HTERT RPE-1 (cell line): ENCODE measurements around the gene ABCA6.

Experiments
- in situ Hi-C: fragments of 300-500 bp; cut with MboI; formaldehyde crosslinking; loops from 4 replicates; pipeline ENCODE4 v1.14.3; 2020; ENCODE audit warnings: low sequenced_read_pairs

ABCA6 gene

DNA sequence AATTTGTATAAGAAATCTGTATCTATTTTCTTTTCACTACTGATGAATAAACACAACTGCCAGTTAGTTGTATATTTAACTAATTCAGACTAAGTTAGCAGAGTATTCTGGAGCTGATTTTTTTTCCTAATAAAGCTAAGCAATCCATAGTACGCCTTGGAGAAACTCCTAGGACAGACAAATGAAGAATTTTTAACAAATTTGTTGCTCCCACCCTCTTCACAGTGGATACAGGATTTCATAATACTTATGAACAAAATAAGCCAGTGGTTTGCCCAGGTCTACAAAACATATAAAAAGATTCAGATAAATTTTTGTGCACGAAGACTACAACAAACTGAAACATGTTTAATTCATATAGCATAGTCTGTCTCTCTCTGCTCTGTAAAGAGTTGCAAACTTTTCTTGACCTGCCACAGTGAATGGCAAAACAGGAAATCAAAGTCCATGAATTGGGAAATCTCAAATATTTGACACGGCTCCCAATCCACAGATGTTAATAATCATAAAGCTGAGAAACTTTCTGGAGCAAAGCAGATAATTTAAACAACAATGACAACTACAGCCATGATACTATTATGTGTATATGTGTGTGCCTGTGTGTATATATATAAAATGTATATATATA lies 594 bp upstream of the ABCA6 start:
- in situ Hi-C loops = no loop called here

DNA sequence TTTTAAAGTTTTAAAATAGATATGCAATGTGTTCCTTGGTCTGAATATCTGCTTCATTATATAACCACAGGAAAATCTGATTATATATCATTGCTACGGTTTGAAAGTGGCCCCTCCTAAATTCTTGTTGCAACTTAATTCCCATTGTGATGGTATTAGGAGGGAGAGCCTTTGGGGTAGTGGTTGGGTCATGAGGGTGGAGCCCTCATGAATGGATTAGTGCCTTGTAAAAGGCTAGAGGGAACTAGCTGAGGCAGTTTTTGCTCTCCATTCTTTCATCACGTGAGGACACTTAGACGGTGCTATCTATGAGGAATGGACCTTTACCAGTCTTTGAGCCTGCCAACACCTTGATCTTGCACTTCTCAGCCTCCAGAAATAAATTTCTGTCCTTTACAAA lies 7.6 kb downstream of the ABCA6 start:
- in situ Hi-C loops = no loop called here

DNA sequence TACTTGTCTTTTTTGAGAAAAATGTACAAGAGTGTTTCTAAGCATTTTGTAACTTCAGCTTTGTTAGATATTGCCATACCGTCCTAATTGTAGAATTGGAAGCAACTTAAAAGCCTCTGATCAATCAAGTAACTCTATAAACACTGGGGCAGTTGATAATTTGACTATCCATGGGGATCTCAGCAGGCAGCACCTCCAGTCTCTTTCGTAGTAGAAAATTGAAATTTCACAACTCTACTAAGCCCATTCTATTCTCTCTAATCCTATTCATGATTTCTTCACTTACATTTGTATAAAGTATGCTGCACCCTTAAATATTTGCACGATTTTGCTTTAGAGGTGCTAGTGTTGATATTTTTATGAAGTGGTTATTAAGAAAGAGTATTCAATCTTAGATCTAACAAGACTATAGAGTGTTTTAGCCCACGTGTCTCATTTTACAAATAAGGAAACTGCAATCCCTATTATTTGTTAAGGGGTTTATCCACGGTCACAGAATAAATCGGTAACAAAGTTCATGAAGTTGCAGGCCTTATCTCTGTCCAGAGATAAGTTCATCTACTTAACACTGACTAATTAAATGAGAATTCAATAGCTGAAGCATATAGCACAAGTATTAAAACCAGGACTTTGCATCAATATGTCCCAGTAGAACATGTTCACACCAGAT lies 10.9 kb downstream of the ABCA6 start:
- in situ Hi-C loops = no loop called here

DNA sequence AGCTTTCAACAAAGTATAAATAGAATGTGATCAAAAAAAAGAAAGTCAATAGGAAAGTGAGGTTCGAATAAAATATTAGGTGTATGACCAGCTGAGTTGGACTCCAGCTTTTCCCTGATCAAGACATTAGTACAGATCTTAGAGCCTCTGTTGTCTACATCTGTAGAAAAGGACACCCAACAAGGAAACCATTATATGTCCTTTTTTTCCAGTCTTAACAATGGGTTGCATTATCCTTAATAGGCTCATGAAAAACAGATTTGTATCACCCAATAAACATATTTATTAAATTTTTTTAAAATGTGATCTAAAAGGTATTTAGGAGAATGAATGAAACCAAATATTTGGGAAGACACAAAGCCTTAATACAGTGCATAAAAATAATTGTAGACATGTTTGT lies 18.1 kb downstream of the ABCA6 start:
- in situ Hi-C loops = no loop called here

DNA sequence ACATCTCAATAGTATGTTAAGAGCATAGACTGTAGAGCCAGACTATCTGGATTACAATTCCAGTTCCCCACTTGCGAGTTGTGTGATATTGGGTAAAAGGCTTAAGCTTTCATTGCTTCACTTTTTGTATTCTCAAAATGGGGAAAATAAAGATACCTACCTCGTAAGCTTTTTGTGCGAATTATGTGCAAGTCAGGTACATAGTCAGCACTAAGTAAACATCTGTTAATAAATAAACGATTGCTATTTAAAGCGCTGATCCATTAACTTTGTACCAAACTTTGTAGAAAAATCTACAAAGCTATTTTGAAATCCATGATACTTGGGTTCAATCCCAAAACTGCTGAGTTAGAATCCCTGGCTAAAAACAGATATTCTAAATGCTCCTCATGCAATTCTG lies 19.6 kb downstream of the ABCA6 start:
- in situ Hi-C loops = no loop called here

DNA sequence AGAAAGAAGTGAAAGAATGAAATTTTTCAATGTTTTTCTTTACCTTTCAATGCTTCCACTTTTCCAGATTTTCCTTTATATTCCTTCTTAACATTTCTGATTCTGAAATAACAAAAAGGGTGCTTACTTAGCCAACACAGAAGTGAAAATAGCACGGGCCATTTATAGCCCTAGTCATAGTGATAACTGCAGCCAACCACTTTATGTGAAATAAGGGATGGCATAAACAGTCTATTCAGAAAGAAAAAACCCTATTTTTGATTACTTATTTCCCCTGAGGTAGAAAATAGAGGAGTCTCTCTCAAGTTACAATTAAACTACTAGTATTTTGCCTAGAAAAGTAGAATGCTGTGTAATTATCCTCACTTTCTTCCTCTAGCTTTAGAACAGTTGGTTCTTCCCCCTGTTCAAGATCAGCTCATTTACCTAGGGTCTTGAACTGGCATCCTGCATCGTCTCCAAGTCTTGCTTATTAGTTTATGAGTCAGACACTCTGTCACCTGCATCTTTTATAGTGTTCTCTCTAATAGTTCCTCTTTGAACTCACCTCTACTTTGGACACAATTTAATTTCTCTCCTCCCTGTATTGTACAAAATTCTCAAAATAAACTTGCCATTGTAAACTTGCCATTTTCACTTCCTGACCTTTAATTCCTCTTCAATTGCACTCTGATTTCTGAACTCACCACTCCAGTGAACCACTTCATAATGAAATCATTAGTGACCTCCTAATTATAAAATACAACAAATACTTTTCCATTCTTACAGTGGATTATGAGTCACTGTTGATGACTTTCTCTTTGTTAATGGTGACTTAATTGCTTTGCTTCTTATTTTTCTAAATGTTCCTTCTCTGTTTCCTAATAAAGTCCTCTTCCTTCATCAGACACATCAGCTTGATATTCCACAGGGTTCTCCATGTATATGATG lies 23.6 kb downstream of the ABCA6 start:
- in situ Hi-C loops = no loop called here

DNA sequence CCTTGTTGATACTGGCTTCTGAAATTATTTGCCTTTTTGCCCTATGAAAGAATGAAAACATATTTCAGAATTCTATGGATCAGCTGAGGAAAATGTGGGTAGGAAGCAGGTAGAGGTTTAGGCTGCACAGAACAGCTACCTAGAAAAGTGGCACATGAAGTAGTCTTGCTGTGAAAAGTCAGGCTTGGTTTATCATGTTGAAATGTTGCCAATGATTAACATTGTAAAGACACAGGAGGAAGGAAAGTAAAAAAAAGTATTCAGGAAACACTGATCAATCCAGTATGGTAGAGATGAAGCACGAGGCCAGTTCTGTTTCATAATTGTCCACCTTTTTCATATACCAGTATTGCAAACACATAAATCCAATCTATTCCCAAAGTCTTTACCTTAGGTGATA lies 29.9 kb downstream of the ABCA6 start:
- in situ Hi-C loops = no loop called here

DNA sequence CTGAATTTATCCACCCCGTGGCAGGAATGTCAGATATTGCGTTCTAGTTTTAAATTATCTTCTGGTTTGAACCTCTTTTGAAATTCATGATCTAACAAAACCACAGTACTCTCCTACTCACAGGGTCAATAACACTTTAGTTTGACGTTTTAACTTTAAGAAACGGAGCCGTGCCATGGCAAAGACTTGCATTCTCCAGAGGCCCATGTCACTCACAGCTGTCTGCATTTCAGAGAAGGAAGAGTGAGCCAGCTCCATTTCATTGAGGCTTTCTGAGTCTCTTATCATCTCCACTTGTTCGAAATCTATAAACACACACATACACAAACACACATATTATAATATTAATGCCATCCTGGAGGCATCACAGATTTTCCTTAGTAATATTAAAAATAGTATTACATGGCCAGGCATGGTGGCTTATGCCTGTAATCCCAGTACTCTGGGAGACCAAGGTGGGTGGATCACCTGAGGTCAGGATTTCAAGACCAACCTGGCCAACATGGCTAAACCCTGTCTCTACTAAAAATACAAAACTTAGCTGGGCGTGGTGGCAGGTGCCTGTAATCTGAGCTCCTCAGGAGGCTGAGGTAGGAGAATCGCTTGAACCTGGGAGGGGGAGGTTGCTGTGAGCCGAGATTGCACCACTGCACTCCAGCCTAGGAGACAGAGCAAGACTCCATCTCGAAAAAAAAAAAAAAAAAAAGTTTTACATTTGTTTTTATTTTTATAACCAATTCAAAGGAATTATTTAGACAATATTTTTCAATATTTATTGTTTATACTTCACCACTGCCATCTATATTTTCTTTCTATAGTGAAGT lies 35.6 kb downstream of the ABCA6 start:
- in situ Hi-C loops = no loop called here

DNA sequence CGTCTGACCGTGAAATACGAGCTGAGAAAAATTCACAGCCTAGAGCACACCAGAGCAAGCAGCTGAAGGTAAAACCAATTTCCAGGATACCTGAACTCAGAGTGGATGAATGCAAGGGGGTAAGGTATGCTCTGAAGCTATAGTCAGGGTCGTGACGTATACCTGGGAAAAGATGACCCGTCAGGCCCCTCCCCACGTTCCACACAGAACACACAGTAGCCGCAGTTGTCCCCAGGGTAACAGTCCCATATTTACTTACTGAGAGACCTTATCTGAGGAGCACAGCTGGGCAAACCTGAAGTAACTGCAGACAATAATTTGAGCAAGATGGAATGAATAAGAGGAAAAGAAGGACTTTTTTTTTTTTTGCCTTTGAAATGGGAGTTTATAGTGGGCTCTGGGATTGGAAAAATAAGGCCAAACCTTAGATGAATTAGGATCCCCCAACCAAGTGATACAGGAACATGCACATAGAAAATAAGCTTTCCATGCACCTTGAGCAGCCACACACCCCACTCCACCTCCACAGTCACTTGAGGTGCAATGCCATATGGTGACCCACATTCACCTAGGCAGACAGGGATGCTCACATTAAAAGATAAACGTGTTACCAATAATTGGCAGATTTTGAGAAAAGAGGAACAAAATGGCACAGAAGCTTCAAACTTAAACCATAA lies 38.0 kb downstream of the ABCA6 start:
- in situ Hi-C loops = no loop called here

DNA sequence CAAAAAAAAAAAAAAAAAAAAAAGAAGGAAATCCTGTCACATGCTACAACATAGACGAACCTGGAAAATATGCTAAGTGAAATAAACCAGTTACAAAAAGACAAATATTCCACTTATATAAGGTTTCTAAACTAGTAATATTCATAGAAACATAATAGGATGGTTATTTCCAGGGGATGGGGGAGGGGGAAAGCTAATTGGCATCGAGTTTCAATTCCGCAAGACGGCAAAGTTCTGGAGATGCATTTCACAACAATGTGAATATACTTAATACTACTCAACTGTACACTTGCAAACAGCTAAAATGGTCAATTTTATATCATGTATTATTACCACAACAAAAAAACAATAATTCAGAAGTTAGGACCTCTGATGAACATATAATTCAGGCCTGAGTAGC lies 43.1 kb downstream of the ABCA6 start:
- in situ Hi-C loops = no loop called here

DNA sequence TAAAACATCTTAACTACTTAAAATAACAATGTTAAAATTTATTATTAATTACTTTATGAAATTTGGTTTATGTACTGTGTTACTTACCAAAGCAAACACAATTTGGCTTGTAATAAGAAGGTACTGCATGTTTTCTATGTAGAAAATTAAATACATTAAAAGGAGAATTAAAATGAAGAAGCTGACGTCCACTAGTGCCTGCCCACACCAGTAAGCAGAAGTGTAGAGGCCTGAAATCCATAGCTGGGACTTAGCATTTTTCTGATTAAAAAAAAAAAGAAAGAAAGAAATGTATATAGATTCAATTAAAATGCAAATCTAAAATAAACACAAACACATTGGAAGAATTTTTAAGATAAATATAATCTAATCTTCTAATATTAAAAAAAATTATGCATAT lies 45.2 kb downstream of the ABCA6 start:
- in situ Hi-C loops = no loop called here

DNA sequence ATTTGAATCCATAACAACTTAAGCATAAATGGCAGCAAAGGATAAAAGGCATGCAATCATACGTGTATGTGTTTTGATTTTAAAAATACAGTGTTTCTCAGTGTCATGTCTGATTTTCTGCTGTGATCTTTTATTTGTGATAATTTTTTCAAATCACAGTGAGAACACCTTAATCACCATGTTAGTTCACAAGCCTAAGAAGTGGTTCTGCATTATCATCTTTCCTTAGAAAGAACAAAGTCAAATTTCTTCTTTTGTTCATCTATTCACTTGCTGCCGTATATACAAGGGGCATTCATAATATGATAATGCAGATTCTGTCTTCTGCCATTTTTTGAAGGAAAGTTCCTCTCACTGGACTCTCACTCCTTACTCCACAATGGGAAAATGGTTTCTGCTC lies 47.7 kb downstream of the ABCA6 start:
- in situ Hi-C loops = no loop called here

DNA sequence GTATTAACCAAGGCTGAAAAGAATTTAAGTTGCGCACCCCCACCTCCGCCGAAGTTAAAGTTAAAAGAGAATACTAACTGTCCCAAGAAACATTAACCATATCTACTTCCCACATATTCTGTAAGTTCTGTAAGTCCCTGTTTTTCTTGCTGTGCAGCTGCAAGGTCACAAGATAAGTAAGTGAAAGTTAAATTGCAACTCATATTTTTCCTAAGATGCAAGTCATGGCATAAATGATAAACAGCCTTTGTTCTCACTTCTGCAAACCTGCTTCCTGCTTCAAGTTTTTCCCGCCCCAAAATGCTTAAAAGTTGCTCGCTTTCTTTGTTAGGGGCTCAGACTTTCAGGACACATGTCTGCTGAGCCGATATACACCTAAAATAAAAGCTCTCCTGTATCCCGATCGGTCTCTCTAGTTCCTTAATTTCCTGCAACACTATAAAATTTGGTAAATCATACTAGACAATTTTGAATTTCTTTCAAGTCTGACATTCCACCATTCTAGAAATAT lies 48.4 kb downstream of the ABCA6 start:
- in situ Hi-C loops = no loop called here

DNA sequence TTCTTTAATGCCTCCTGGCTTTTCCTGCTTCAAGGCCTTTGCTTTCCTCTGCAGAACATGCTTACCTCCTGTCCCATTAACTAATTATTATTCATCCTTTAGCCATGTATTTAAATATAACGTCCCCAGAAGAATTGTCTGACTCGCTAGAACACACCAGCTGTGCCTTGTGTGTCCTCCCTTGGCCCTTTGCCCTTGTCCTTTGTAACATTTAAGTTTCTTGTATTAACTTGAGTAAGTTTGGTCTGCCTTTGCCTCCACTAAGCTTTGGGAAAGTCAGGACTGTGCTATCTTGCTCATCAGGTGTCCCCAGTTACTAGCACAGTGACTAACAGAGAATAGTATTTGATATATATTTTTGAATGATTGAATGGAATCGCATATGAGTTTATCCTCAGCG lies 51.3 kb downstream of the ABCA6 start:
- in situ Hi-C loops = no loop called here

DNA sequence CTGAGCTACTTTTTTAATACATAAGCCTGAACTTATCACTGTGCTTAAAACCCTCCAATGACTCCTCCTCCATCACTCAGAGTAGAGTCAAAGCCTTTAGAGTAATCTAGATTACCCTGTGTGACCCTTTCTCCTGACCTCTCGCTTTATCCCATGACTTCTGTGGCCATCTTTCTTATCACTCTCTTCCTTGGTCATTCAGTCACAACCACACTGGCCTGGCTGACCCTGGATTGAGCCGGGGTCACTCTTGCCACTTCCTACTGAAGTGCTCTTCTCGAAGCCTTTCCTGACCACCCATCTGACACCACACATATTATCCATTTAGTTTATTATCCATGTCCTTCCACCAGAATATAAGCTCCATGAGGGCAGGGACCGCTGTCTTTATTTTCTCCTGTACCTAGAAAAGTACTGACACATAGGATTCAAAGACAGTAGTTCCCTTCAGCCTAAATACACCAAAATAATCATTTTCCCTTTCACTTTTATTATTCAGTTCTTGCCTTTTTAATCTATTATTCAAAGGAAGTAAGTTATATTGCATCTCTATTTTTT lies 53.0 kb downstream of the ABCA6 start:
- in situ Hi-C loops = no loop called here

DNA sequence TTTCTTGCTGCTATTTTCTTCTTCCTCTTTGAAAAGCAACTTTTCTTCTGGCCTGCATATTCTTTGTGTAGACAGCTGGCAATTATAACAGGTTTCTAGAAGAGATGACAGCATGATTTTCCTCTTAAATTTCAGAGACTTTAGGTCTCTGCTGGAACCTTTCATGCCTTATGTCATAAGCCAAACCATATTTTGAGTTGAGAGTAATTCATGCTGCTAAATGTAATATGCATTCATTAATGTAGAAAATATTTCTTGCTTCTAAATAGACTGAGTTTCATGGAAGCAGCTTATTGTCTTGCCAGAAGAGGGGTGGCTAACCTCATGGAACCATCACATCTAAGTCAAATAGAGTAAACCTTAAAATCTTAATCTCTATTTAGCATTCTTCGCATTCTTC lies 55.1 kb downstream of the ABCA6 start:
- in situ Hi-C loops = no loop called here

DNA sequence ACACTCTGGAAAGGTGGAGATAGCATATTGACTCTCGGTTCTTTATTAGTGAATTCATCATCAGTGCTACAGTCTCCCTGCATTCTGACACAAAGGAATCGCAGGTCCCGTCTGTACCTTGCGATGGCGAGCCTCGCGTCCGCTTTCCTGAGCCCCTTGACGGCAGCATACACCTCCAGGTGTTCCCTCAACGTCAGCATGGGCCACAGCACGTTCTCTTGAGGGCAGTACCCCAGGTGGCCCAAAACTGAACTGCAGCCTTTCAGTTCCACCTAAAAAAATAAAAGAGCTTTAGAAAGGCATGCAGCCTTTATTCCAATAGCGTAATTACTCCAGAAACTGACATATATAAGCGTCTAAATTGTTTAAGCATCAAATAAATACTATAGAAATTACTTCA lies 56.8 kb downstream of the ABCA6 start:
- in situ Hi-C loops = no loop called here

DNA sequence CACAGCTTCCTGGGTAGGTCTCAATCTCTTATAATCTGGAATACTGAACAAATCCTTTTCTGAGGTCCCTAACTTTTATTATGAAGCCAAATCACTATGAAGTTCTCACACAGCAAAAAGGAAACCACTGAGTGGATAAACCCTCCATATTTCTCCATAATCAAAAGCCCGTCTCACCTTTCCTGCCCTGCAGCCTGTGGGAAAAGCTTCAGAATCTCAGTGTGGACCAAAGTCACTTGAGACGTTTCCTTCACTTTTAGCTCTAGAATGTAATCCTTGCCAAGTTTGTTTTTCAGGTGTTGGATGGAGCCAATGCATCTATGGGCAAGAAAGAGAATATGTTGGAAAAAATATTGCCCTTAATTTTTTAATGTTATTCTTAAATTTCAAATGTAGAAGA lies 59.0 kb downstream of the ABCA6 start:
- in situ Hi-C loops = no loop called here

DNA sequence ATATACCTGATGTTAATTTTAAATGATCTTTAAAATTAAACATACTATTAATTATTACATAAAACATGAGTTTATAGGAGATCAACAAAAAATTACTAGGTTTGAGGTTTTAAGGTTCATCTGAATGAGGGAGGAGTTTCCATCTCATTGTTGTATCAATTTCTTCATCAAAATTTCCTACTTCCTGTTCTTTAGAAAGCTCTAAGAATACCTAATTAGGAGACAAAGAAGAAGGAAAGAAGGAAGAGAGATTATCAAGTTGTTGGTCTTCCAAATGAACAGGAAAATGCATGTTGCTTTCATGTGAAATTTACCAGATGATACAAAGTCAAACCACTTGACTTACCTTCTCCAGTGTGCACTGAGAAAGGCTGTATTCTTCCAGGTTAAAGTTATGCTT lies 62.8 kb downstream of the ABCA6 start:
- in situ Hi-C loops = no loop called here

DNA sequence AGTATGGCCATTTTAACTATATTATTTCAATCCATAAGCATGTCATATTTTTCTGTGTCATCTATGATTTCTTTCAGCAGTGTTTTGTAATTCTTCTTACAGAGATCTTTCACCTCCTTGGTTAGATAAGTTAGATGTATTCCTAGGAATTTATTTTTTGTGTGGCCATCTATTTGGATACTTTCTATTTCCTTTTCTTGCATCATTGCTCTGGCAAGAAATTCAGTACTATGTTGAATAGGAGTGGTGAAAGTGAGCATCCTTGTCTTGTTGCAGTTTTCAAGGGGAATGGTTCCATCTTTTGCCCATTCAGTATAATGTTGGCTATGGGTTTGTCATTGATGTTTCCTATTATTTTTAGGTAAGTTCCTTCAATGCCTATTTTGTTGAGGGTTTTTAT lies 65.9 kb downstream of the ABCA6 start:
- in situ Hi-C loops = no loop called here
